Endodermal cell (in vitro differentiated cells): ENCODE measurements around the gene FAF2. TPM values are rescaled to one million over a fixed set of nuclear protein-coding genes. Genes with fewer than 3 reads are reported as not detected.
"Not testable (repeated sequence)": the region's sequence is repeated elsewhere in the genome, so short reads cannot be mapped to it uniquely, and the experiment has no call there.

Experiments
- DNase-seq: peaks from one replicate; pipeline ENCODE4 v3.0.0-alpha.2; 2017
- H3K27ac ChIP-seq: 2 replicates; pipeline ENCODE4 v1.5.1; 2013; ENCODE audit warnings: mild to moderate bottlenecking, low read depth, low read length, moderate library complexity
- H3K27me3 ChIP-seq: 2 replicates; pipeline ENCODE4 v1.6.1; 2013; ENCODE audit warnings: mild to moderate bottlenecking, low read length, moderate library complexity; ENCODE audit not compliant: insufficient read depth, control insufficient read depth, poor library complexity, severe bottlenecking
- H3K36me3 ChIP-seq: 2 replicates; pipeline ENCODE4 v1.7.0; 2013; ENCODE audit warnings: mild to moderate bottlenecking, low read length, moderate library complexity; ENCODE audit not compliant: control insufficient read depth, insufficient read depth
- H3K4me1 ChIP-seq: one replicate; pipeline ENCODE4 v1.7.0; 2013; ENCODE audit warnings: low read length; ENCODE audit not compliant: control insufficient read depth, insufficient read depth
- H3K4me3 ChIP-seq: 2 replicates; pipeline ENCODE4 v1.5.1; 2013; ENCODE audit warnings: mild to moderate bottlenecking, low read length, moderate library complexity
- H3K9ac ChIP-seq: 2 replicates; pipeline ENCODE4 v1.6.1; 2013; ENCODE audit warnings: mild to moderate bottlenecking, low read length, moderate library complexity; ENCODE audit not compliant: poor library complexity, severe bottlenecking; ENCODE audit errors: extremely low read depth
- H3K9me3 ChIP-seq: 2 replicates; pipeline ENCODE4 v1.6.1; 2013; ENCODE audit warnings: mild to moderate bottlenecking, low read length, moderate library complexity; ENCODE audit not compliant: control insufficient read depth
- H3K27ac Mint-ChIP-seq: 2 replicates; pipeline ENCODE4 v1.8.0; 2020; ENCODE audit warnings: mixed read lengths
- H3K27me3 Mint-ChIP-seq: 2 replicates; pipeline ENCODE4 v1.8.0; 2021; ENCODE audit warnings: mild to moderate bottlenecking, mixed read lengths; ENCODE audit not compliant: insufficient read depth
- H3K36me3 Mint-ChIP-seq: 2 replicates; pipeline ENCODE4 v1.8.0; 2020; ENCODE audit warnings: low read depth, mixed read lengths
- H3K4me1 Mint-ChIP-seq: 2 replicates; pipeline ENCODE4 v1.8.0; 2020; ENCODE audit warnings: mixed read lengths
- H3K4me3 Mint-ChIP-seq: 2 replicates; pipeline ENCODE4 v1.8.0; 2020; ENCODE audit warnings: mild to moderate bottlenecking, moderate library complexity, mixed read lengths
- H3K9me3 Mint-ChIP-seq: 2 replicates; pipeline ENCODE4 v1.8.0; 2020; ENCODE audit warnings: mild to moderate bottlenecking, mixed read lengths
- WGBS, 2 experiments: methylation state at CpG; one replicate each; pipeline versions ENCODE4 v1.1.5 to v1.1.7; 2013; ENCODE audit warnings: missing lambda C conversion rate in 2 of 2, mixed read lengths in 1 of 2; ENCODE audit not compliant: insufficient coverage in 1 of 2, insufficient read length in 1 of 2; 5-methylcytosine and 5-hydroxymethylcytosine counted together
- total RNA-seq, 2 donors: library from RNA; stranded (reverse); fragmentation: NEBNext Ultra II Directional in 1 of 2; extraction: Animal tissue kit (Norgen Biotek cat#: 25700) in 1 of 2; gene quantifications; 2 replicates in 1 of 2; 3 replicates in 1 of 2; pipeline ENCODE4 v1.2.1, GENCODE V29; 2021
- TF ChIP-seq, protein P1 (sequence below): fragments of 200-600 bp; sonication (generic); conservative IDR thresholded peaks from 2 replicates; pipeline ENCODE4 v1.5.0; 2021; ENCODE audit warnings: antibody characterized with exemption, mild to moderate bottlenecking

The FAF2 gene
- total RNA-seq, 2 donors from 2014 or later: 42.9 to 53.0 TPM

DNA sequence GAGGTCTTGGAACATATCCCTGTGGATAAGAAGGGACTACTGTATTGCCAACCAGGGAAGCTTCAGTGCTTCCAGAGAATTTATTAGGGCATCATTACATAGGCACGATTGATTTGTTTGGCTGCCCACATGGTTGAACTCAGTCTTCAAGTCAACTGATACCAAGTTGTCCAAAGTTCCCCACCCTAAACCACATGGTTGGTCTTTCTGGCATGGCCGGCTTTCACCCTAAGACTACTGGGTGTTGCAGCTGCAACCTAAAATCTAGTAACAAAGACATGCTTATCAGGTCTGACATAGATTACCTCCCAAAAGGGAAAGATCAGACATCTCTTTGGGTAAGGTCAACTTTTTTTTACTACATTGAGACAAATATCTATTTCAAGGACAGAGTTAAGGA, 37.0 kb downstream of the FAF2 start:
- DNase-seq: no peak
- Histone ChIP-seq H3K27ac (no peak overlapping the region), H3K4me3 (no peak overlapping the region), H3K9ac (no peak overlapping the region), H3K9me3 (no peaks in the 10 kb centered on the region), H3K4me1 (peaks cover 3% of the 10 kb centered on the region), H3K27me3 (no peaks in the 10 kb centered on the region), H3K36me3 (peaks cover 73% of the 10 kb centered on the region)
- Mint-ChIP-seq H3K27ac (no peak overlapping the region), H3K27me3 (no peaks in the 10 kb centered on the region), H3K4me1 (no peaks in the 10 kb centered on the region), H3K4me3 (no peak overlapping the region), H3K36me3 (peaks cover 49% of the 10 kb centered on the region), H3K9me3 (no peaks in the 10 kb centered on the region)
- TF ChIP-seq, protein P1, sequence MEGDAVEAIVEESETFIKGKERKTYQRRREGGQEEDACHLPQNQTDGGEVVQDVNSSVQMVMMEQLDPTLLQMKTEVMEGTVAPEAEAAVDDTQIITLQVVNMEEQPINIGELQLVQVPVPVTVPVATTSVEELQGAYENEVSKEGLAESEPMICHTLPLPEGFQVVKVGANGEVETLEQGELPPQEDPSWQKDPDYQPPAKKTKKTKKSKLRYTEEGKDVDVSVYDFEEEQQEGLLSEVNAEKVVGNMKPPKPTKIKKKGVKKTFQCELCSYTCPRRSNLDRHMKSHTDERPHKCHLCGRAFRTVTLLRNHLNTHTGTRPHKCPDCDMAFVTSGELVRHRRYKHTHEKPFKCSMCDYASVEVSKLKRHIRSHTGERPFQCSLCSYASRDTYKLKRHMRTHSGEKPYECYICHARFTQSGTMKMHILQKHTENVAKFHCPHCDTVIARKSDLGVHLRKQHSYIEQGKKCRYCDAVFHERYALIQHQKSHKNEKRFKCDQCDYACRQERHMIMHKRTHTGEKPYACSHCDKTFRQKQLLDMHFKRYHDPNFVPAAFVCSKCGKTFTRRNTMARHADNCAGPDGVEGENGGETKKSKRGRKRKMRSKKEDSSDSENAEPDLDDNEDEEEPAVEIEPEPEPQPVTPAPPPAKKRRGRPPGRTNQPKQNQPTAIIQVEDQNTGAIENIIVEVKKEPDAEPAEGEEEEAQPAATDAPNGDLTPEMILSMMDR: no peak
- 92 to 100% methylated on average over 1 to 2 of the region's 2 CpGs for WGBS, 2 experiments

GRCh38 chr5:176486189-176486757, 38.1 kb downstream of the FAF2 start:
- peaks cover 56% of the 10 kb centered on the region for H3K36me3 Mint-ChIP-seq
- H3K27ac Mint-ChIP-seq: no peak overlapping the region
- 91% methylated on average over 7 of the region's 7 CpGs for WGBS, 2 experiments
- TF ChIP-seq, protein P1: peak; percentile 49
- no peaks in the 10 kb centered on the region for H3K9me3 Mint-ChIP-seq
- H3K4me1 Mint-ChIP-seq: no peaks in the 10 kb centered on the region
- no peak overlapping the region for H3K4me3 ChIP-seq
- no peak for DNase-seq
- no peak overlapping the region for H3K4me3 Mint-ChIP-seq
- H3K27me3 ChIP-seq: no peaks in the 10 kb centered on the region
- peaks cover 80% of the 10 kb centered on the region for H3K36me3 ChIP-seq
- no peaks in the 10 kb centered on the region for H3K9me3 ChIP-seq
- no peak overlapping the region for H3K9ac ChIP-seq
- H3K27me3 Mint-ChIP-seq: no peaks in the 10 kb centered on the region
- peaks cover 3% of the 10 kb centered on the region for H3K4me1 ChIP-seq
- no peak overlapping the region for H3K27ac ChIP-seq

DNA sequence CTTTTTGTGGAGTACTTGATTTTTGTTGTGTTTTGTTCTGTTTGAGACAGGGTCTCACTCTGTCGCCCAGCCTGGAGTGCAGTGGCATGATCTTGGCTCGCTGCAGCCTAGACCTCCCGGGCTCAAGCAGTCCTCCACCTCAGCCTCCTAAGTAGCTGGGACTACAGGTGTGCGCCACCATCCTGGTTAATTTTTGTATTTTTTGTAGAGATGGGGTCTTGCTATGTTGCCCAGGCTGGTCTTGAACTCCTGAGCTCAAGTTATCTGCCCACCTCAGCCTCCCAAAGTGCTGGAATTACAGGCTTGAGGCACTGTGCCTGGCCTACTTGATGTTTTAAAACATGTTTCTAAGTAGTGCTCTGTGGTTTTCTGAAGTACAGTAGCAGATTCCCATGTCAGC, 39.0 kb downstream of the FAF2 start:
- peaks cover 80% of the 10 kb centered on the region for H3K36me3 ChIP-seq
- H3K27me3 Mint-ChIP-seq, DNase-seq, H3K9me3 ChIP-seq, H3K27ac ChIP-seq, H3K9me3 Mint-ChIP-seq, H3K27me3 ChIP-seq, H3K4me1 ChIP-seq, H3K4me3 Mint-ChIP-seq, H3K4me3 ChIP-seq, H3K27ac Mint-ChIP-seq, H3K4me1 Mint-ChIP-seq, H3K9ac ChIP-seq: not testable (repeated sequence)
- peaks cover 57% of the 10 kb centered on the region for H3K36me3 Mint-ChIP-seq
- WGBS, 2 experiments: 89 to 93% methylated on average over 4 of the region's 4 CpGs

DNA sequence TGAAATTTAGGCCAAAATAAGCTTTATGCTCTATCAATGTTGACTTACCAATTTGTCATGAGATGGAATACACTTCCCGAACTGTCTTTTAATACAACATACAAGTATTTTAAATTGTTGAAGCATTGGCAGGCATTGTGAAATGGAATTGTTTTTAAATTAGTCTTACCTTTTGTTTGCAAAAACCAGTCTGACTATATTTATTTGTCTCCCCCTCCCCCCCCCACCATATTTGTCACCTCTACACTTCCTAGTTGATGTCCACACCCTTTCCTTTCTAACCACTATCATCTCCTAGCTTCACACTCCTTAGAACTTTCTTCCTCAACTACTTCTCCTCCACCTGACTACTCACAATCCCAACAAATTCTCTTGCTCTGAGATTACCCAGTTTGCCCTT, 40.9 kb downstream of the FAF2 start:
- H3K27ac Mint-ChIP-seq: peak overlapping the region; percentile 64
- H3K36me3 Mint-ChIP-seq: peaks cover 70% of the 10 kb centered on the region
- H3K4me1 Mint-ChIP-seq: no peaks in the 10 kb centered on the region
- TF ChIP-seq, protein P1: no peak
- H3K4me3 ChIP-seq: no peak overlapping the region
- no peak for DNase-seq
- 100% methylated on average over 1 of the region's 1 CpG; no CpG with 5 or more reads in 1 of the 2 experiments for WGBS, 2 experiments
- no peaks in the 10 kb centered on the region for H3K9me3 Mint-ChIP-seq
- H3K36me3 ChIP-seq: peaks cover 85% of the 10 kb centered on the region
- no peaks in the 10 kb centered on the region for H3K27me3 Mint-ChIP-seq
- no peak overlapping the region for H3K4me3 Mint-ChIP-seq
- no peak overlapping the region for H3K27ac ChIP-seq
- no peaks in the 10 kb centered on the region for H3K9me3 ChIP-seq
- H3K4me1 ChIP-seq: peaks cover 3% of the 10 kb centered on the region
- H3K27me3 ChIP-seq: no peaks in the 10 kb centered on the region
- H3K9ac ChIP-seq: no peak overlapping the region
